HG03442 (cell line): ENCODE data around the gene APCDD1.

Experiments
- ATAC-seq: cut with Tn5 transposase; IDR thresholded peaks from one replicate; pipeline ENCODE4 v1.9.1; 2021; ENCODE audit warnings: mild to moderate bottlenecking, moderate library complexity; ENCODE audit not compliant: unreplicated experiment

Gene APCDD1

DNA sequence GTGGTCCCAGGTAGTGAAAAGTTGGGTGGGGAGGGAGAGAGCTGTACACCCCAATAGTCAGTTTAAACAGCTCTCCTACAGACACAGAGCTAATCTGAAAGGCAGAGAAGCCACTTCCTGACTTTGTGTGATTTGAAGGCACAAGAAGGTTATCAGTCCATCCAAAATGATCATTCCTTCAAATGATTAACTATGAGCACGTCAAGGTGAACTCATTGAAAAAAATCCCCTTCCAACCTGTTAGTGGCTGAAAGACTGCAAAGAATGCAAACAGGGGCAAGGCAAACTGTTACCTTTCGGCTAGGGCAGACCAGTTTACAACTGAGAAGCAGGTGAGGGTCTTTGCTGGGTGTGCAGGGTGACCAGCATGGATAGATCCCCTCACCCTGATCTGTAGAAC, 22.8 kb upstream of the APCDD1 start:
- no peak for ATAC-seq

- no peak for ATAC-seq
Observed at GRCh38 chr18:10432781-10433180, 21.7 kb upstream of the APCDD1 start.

- ATAC-seq: no peak
Observed at GRCh38 chr18:10436160-10436559, 18.3 kb upstream of the APCDD1 start.

DNA sequence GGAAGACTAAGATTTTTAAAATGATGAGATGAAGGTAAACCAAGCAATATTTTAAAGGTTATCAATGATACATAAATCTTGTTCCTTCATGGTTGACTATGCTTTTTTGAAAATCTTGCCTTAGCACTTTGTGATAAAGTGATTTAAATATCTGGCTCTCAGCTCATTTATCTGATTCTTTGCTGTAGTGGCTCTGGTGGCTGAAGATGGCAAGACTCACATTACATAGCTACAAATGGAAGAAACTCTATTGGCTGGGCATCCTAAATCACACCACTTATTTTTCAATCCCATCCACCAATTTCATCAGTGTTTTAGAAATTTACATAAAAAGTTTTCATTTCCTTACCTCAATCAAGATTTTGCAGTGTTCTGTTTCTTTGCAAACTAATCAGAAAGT, 16.6 kb upstream of the APCDD1 start:
- no peak for ATAC-seq

DNA sequence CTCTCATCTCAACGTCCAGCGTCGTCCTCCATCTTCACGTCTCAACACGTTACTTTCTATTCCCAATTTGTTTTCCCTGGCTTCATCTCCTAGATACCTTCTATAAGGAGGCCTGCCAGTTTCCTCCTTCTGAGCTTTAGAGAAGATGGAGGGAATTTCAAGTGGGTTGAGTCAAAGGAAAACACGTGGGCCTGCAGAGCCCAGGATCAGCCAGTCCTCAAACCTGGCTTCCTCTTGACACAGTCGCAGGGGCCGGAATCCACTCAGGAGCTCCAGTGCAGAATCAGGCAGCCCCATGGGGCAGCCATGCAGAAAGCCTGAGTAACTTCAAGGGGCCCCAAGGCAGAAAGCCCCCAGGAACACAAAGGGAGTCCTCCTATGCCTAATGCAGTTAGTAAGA, 14.5 kb upstream of the APCDD1 start:
- ATAC-seq: no peak

- no peak for ATAC-seq
Observed at GRCh38 chr18:10440884-10441283, 13.6 kb upstream of the APCDD1 start.

GRCh38 chr18:10441472-10441871, 13.0 kb upstream of the APCDD1 start:
- no peak for ATAC-seq

DNA sequence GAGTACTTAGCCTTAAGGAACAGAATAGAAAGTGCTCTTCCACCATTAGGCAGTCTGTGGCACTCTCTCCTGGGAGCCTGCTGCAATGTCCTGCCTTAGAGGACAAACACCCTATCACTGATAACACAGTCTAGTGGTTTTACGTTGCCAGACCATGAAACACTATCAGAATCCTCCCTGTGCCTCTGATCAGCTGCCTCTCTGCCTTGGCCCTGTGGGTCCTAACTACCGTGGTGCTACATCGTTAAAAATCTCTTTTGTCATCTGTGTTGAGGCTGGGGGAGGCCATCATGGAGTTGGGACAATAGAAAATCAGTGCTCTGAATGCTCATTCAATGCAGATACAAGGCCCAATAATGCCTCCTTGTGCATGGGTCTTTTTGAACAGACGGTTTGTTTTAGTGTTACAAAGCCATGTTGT, 11.9 kb upstream of the APCDD1 start:
- ATAC-seq: no peak

GRCh38 chr18:10443001-10443400, 11.4 kb upstream of the APCDD1 start:
- no peak for ATAC-seq

GRCh38 chr18:10444314-10445006, 10.0 kb upstream of the APCDD1 start:
- ATAC-seq: no peak

GRCh38 chr18:10449396-10449795, 5.0 kb upstream of the APCDD1 start:
- ATAC-seq: no peak

DNA sequence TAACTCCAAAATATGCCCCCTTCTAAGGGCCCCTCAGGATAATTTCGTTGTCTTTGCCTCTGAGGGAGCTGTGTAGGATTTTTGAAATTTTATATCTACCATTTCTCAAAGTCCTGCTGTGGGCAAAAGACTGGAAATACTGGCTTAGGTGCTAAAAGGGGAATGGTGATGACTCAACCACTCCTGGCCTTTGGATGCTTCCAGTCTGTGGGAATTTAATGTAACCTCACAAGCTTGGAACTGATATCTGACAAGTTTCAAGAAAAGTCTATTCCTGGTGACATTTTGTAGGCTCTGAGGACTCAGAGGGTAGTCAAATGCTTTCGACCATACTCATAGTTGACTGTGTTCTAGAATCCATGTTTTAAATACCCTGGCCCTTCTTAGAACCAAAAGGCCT, 3.4 kb upstream of the APCDD1 start:
- ATAC-seq: no peak

- ATAC-seq: no peak
Observed at GRCh38 chr18:10453261-10453805, 1.1 kb upstream of the APCDD1 start.

DNA sequence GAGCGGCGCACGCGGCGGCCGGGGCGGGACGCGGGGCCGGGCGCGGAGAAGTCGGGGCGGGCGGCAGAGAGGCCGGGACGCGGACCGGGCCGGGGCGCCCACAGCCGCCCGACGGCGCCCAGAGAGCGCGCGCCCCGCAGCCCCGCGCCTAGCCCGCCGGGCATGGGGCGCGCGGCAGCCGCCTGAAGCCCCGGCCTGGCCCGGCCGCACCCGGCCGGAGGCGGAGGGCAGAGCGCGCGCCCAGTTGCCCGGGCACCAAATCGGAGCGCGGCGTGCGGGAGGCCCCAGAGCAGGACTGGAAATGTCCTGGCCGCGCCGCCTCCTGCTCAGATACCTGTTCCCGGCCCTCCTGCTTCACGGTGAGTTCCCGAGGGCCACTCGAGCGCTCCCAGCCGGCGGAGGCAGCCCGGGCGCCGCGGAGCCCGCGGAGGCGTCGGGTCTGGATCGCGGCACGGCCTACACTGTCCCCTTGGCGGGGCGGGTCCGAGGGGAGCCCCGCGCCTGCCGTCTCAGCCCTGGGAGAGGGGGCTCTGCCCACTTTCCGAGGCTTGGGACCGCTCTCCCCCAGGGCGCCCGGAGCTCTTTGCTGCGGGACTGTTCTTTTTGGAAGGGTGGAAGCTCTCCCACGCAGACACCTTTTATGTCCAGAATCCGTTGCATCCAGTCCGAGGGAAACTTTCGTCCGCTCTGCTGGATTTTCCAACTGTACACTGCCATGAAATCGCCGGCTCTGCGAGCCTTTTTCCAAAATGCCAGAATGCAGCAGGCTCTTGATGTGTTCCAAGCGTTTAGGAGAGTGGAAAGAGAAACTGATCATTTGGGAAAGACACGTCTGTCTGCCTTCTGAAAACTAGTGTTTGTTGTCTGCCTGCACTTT, 484 bp downstream of the APCDD1 start:
- no peak for ATAC-seq

GRCh38 chr18:10455726-10456453, 1.5 kb downstream of the APCDD1 start:
- no peak for ATAC-seq

GRCh38 chr18:10456718-10457117, 2.3 kb downstream of the APCDD1 start:
- no peak for ATAC-seq

- ATAC-seq: no peak
Observed at GRCh38 chr18:10457128-10457527, 2.7 kb downstream of the APCDD1 start.

DNA sequence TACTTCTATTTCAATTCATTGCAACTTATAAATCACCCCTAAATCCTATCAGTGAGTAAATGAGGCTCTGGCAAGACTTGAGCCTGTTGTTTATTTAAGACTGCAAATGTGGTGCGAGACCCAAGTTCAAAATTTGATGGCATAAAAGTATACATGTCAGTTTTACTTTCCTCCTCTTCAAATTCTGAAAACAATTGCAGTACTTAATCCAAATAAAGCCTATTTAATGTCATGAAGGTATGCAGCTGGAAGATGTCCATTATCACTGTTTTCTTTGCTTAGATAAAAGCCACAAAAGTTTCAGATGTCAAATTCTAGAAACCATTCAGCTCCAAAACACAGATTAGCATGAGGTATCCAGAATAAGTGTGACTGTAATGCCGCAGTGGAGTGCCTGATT, 3.3 kb downstream of the APCDD1 start:
- ATAC-seq: no peak

DNA sequence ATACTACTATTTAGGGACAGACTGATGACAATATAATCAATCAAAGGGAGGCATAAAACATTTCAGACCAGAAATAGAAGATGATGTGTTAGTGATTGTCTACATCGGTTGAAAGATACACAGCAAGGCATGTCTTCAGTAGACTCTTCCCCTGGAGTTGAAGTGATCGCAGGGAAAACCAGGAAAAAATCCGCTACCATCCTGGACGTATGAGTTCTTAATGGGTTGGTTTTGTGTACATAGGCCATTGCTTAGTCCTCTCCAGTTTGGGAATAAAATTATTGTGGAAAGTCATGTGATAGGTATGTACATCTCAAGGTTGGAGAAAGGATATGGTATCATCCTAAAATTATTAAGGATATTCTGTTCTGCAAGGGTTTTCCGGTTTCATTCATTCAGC, 4.3 kb downstream of the APCDD1 start:
- ATAC-seq: no peak

GRCh38 chr18:10459587-10459986, 5.2 kb downstream of the APCDD1 start:
- no peak for ATAC-seq

DNA sequence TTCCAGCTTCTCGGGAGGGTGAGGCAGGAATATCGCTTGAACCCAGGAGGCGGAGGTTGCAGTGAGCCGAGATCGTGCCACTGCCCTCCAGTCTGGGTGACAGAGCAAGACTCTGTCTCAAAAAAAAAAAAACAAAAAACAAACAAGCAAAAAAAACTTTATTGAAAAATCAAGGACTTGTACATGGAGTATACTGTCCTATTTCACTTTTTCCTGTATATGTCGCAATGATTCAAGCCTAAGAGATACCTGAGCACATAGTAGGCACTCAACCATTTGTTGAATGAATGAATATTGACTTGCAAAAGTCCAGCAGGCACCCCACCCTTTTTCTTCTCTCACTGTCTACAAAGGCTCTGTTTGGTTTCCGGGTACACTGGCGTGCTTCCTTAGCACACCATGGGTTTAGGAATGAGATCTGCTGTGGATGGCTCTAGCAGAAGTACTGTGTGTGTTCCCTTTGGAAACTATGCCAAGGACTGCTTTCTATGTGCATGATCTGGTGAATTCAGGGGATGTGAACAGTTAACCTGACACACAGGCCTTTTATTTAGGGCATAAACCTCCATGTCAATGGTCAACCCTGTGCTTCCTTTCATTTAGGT, 6.1 kb downstream of the APCDD1 start:
- no peak for ATAC-seq
